Epithelial cell of prostate (primary cell): Measurements from ENCODE around the gene UVSSA.
"Not testable (repeated sequence)": the region's sequence is repeated elsewhere in the genome, so short reads cannot be mapped to it uniquely, and the experiment has no call there.

Source experiments
- DNase-seq: peaks from one replicate; pipeline ENCODE4 v3.0.0-alpha.2; 2011; ENCODE audit warnings: low read depth, low spot score
- H3K27ac ChIP-seq: fragments of 450-650 bp; 2 replicates; pipeline ENCODE4 v1.5.1; 2017; ENCODE audit warnings: mild to moderate bottlenecking

Gene UVSSA

GRCh38 chr4:1385373-1386340 lies 38.6 kb downstream of the UVSSA start:
- H3K27ac ChIP-seq, result no peak overlapping the region
- DNase-seq, result no peak

GRCh38 chr4:1393363-1393762 lies 46.4 kb downstream of the UVSSA start:
- DNase-seq, H3K27ac ChIP-seq: not testable (repeated sequence)

DNA sequence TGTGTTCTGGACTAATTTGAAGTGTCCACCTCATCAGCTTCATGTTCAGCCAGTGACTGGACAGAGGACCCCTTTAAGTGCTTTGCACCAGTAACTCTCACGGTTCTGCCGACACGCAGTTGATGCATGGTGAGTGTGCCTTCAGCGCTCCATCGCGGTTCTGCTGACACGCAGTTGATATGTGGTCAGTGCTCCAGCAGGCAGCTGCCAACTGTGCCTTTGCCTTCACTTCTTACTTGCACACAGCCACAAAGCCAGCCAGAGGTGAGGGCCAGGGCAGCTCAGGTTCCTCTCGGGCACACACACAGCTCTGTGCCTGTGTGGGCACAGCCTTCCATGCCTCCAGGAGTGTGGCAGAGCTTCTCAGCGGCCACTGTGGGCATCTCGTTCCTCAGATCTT lies 46.9 kb downstream of the UVSSA start:
- H3K27ac ChIP-seq, result no peak overlapping the region
- DNase-seq, result no peak

DNA sequence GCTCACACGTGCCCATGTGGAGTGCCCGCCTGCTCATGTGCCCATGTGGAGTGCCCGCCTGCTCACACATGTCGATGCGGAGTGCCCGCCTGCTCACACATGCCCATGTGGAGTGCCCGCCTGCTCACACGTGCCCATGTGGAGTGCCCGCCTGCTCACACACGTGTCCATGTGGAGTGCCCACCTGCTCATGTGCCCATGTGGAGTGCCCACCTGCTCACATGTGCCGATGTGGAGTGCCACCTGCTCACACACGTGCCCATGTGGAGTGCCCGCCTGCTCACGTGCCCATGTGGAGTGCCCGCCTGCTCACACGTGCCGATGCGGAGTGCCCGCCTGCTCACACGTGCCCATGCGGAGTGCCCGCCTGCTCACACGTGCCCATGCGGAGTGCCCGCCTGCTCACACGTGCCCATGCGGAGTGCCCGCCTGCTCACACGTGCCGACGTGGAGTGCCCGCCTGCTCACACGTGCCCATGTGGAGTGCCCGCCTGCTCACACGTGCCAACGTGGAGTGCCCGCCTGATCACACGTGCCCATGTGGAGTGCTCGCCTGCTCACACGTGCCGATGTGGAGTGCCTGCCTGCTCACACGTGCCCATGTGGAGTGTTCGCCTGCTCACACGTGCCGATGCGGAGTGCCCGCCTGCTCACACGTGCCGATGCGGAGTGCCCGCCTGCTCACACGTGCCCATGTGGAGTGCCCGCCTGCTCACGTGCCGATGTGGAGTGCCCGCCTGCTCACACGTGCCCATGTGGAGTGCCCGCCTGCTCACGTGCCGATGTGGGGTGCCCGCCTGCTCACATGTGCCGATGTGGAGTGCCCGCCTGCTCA lies 47.8 kb downstream of the UVSSA start:
- DNase-seq, result not testable (repeated sequence)

DNA sequence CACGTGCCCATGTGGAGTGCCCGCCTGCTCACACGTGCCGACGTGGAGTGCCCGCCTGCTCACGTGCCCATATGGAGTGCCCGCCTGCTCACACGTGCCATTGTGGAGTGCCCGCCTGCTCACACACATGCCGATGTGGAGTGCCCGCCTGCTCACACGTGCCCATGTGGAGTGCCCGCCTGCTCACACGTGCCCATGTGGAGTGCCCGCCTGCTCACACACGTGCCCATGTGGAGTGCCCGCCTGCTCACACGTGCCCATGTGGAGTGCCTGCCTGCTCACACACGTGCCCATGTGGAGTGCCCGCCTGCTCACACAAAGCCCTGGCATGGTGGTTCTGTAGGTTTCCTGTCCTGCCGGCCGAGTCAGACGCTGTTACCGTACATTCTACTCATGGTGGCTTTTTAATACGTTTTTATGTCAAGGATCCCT lies 48.4 kb downstream of the UVSSA start:
- not testable (repeated sequence) for H3K27ac ChIP-seq, DNase-seq

More for the DNA sequence above, 47.8 kb downstream of the UVSSA start:
- not testable (repeated sequence) for H3K27ac ChIP-seq

- no peak for DNase-seq
- H3K27ac ChIP-seq, result no peak overlapping the region
Measured at GRCh38 chr4:1395941-1396805, 49.2 kb downstream of the UVSSA start.

GRCh38 chr4:1396806-1397455 lies 49.9 kb downstream of the UVSSA start:
- H3K27ac ChIP-seq, result no peak overlapping the region
- no peak for DNase-seq

DNA sequence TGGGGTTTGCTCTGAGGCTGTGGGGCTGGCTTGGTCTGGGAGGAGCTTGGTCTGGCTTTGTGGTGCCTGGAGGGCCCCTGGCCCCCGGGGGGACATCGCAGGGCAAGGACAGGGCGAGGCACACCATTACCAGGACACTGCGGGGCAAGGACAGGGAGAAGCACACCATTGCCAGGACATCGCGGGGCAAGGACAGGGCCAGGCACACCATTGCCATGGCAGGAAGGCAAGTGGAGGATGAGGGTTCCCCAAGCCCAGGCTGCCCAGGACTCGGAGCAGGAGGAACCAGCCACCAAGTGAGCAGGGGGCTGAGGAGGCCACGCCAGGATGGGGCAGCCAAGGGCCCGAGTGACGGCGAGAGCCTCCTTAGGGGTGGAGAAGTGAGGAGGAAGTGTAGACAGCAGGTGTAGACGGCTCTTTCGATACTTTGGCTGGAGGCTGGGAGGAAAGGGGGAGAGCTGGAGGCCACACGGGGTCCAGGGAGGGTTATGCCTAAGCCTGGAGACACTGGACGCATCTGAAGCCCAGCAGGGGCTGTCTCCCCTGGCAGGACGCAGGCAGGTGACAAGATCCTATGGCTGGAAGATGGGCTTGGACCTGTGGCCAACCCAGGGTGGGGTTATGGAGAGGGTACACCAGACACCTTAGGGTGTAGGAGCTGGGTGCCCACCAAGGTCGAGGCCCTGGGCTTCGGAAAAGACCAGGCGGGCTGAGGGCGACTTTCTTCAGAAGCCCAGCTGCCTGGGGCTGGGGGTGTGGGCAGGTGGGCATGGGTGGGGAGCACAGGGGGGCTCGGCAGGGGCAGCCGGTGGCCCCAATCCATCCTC lies 51.9 kb downstream of the UVSSA start:
- no peak for DNase-seq
- H3K27ac ChIP-seq, result no peak overlapping the region

DNA sequence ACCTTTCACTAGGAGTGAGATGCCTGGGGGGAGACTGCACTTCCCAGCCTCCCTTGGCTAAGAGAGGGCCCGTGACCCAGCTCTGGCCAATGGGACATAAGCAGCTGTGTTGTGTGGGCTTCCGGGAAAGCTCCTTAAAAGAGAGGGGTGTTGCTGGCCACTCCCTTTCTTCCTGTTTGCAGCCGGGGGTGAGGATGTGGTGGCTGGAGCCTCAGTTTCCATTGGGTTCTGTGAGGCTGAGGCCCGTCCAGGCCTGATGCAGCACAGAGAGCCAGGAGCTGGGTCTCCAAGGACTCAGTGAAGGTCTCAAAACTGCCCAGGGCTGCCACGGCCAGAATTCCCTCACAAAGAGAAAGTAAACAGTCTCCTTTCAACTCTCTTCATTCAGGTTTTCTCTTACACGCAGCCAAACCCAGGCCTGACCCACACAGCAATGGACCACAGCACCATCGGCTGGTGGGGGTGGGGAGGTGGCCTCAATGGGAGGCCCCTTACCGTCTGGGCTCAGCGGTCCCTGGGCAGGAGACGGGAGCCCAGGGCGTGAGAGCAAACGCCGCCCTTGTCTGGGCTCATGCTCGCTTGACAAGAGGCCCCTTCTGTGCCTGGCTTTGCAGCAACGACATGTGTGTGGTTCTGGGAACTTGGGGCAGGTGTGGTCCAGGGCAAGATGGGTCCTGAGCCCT lies 52.6 kb downstream of the UVSSA start:
- DNase-seq, result no peak
- no peak overlapping the region for H3K27ac ChIP-seq

DNA sequence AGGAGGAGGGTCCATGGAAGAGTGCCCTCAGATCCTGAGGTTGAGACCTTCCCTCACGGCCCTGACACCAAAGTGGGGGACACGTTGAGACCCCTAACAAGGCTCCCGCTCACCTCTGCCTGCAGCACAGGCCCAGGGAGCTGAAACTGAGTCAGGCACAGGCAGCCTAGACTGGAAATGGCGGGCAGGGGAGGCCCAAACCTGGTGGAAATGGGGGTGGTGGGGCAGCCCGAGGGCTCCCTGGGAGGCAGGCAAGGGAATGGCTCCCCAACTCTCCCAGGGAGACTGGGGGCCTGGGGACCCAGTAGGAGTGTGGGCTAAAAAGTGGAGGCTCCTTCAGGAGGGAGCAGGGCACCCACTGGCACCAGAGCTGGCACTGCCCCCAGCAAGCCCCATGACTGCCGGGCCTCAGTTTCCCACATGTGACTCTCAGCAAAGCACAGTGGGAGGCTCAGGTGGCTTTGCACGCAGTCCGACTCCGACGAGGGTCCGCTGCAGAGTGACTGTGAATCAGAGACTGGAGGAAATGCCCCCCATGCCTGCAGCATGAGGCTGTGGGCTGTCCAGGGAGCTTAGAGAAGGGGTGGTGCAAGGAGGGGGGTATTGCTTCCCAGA lies 53.3 kb downstream of the UVSSA start:
- H3K27ac ChIP-seq, result no peak overlapping the region
- no peak for DNase-seq

DNA sequence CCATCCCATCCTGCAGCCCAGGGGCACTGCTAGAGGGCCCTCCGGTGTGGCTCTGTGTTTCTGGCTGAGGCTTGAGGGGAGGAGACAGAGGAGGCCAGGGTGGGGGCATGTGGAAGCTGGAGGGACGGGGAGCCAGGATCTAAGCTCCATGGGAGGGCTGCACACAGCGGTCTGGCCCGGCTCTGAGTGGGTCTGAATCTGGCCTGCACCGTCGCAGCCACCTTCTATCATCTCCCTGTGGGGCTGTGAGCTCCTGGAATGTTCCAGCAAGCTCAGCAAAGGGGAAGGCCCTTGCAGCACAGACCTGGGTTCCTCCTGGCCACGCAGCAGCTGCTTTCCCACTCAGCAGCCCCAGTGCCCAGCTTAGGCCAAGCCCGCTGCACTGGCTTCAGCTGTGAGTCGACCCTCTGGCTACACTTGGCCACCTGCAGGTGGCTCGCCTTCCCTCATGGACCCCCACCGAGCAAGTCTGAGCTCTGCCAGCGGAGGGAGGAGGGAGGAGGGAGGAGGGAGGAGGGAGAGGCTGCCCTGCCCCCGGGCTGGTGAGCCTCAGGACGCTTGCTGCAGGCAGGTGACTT lies 53.9 kb downstream of the UVSSA start:
- no peak for DNase-seq
- no peak overlapping the region for H3K27ac ChIP-seq

GRCh38 chr4:1401409-1402020 lies 54.5 kb downstream of the UVSSA start:
- no peak for DNase-seq
- no peak overlapping the region for H3K27ac ChIP-seq

DNA sequence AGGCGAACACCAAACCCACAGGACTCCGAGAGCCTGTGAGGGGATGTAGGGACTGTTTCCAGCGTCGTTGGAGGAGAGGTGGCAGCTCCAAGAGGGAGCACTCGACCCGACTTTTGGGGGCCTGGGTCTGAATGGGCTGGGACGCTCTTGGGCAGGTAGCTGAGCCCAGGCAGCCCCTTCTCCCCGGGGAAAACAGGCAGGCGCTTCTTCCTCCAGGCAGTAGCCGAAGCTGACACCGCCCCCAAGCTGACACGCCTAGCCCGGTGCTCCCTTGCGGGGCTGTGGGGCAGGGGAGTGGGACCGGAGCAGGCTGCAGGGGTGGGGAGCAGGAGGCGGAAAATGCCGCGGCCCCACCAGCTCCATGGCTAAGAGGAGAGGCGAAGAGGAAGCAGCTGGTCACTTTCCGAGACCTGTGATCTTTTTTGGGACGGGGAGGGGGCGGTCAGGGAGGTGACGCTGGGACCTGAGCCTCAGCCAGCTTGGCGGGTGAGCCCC lies 55.1 kb downstream of the UVSSA start:
- DNase-seq, result no peak
- H3K27ac ChIP-seq, result no peak overlapping the region

GRCh38 chr4:1402516-1403091 lies 55.6 kb downstream of the UVSSA start:
- DNase-seq, result no peak
- H3K27ac ChIP-seq, result no peak overlapping the region

GRCh38 chr4:1403177-1403583 lies 56.2 kb downstream of the UVSSA start:
- H3K27ac ChIP-seq, result no peak overlapping the region
- no peak for DNase-seq
